Ovary (tissue), 9 donors: ENCODE measurements around the gene SPATA4. TPM values are rescaled to one million over a fixed set of nuclear protein-coding genes. Genes with fewer than 3 reads are reported as not detected.

Source experiments
- DNase-seq, 5 donors: peaks; one replicate each; pipeline ENCODE4 v3.0.0-alpha.2; 2019 to 2020
- H3K27ac ChIP-seq, 2 donors: fragments of 200-600 bp; one replicate each; pipeline versions ENCODE4 v1.5.1 to v1.8.0; 2019 to 2022
- H3K27me3 ChIP-seq: fragments of 200-600 bp; one replicate; pipeline ENCODE4 v1.8.0; 2022
- H3K36me3 ChIP-seq: fragments of 200-600 bp; sonication (generic); one replicate; pipeline ENCODE4 v1.5.1; 2019
- H3K4me1 ChIP-seq: one replicate; pipeline ENCODE4 v1.8.1; 2013; ENCODE audit warnings: mild to moderate bottlenecking, moderate library complexity; ENCODE audit not compliant: insufficient read depth
- H3K4me3 ChIP-seq: fragments of 200-600 bp; sonication (generic); one replicate; pipeline ENCODE4 v1.5.1; 2017
- H3K9me3 ChIP-seq, 2 donors: fragments of 200-600 bp in 1 of 2; sonication (generic) in 1 of 2; one replicate each; pipeline versions ENCODE4 v1.5.1 to v1.8.1; 2013 to 2019; ENCODE audit warnings: mild to moderate bottlenecking in 1 of 2, moderate library complexity in 1 of 2
- CTCF ChIP-seq, 3 donors: fragments of 450-650 bp in 2 of 3; fragments of 200-600 bp in 1 of 3; IDR thresholded peaks; one replicate each; pipeline versions ENCODE4 v1.5.1 to v1.8.0; 2016 to 2022; ENCODE audit warnings: antibody characterized with exemption in 3 of 3, mild to moderate bottlenecking in 1 of 3
- EP300 ChIP-seq: sonication (generic); formaldehyde crosslinking; IDR thresholded peaks from one replicate; pipeline ENCODE4 v1.6.1; 2017; ENCODE audit warnings: antibody characterized with exemption
- POLR2A ChIP-seq: fragments of 450-650 bp; IDR thresholded peaks from one replicate; pipeline ENCODE4 v1.6.1; 2017; ENCODE audit warnings: antibody characterized with exemption, mild to moderate bottlenecking, moderate library complexity
- WGBS, 3 donors: extraction: QIAGEN DNeasy Blood & Tissue Kit in 1 of 3; methylation state at CpG; one replicate each; pipeline versions ENCODE4 v1.1.5 to v1.1.7; 2013 to 2017; 5-methylcytosine and 5-hydroxymethylcytosine counted together
- intact Hi-C, 4 donors: fragments of 100-400 bp; cut with DNase I; formaldehyde crosslinking; loops; one replicate each; pipeline versions ENCODE4 v1.11.0 to v1.15.1; 2022 to 2023
- polyA plus RNA-seq, 2 donors: library from polyadenylated mRNA; stranded (reverse); fragments of 200-250 nt in 1 of 2; fragments of 350-450 nt in 1 of 2; fragmentation: Illumina TruSeq in 1 of 2; extraction: RNeasy Lipid Tissue Mini Kit (QIAGEN cat#74804) in 1 of 2; gene quantifications; one replicate each; pipeline ENCODE4 v1.2.3, GENCODE V29; 2013 to 2014
- total RNA-seq, 7 donors: library from RNA; depleted of rRNA in 2 of 7; stranded (reverse); fragments of >200 nt in 2 of 7; fragmentation: NEBNext Ultra II Directional in 3 of 7; extraction: Animal tissue kit (Norgen Biotek cat#: 25700) in 3 of 7; gene quantifications; one replicate each; pipeline versions ENCODE4 v1.1.0 to v1.2.4, GENCODE V29; 2016 to 2023
- donor health status: DM: no; HTN: no; CAD: no; lungs with moderate emphysema.
- donor health status: DM: no; HTN: no; CAD: no.
- donor health status: Bipolar disorder and iron deficiency.
- donor health status: DM: yes; HTN: yes; CAD: no.
- donor health status: DM: no; HTN: no; CAD: no.
- donor health status: DM: yes; HTN: yes; CAD: no.

SPATA4 gene
- total and polyA plus RNA-seq, 9 donors = 0.06 to 3.7 (median 0.24) TPM; not detected in 3

GRCh38 chr4:176189891-176190795, 5.2 kb downstream of the SPATA4 start:
- TF ChIP-seq POLR2A (no peak), CTCF (IDR thresholded peaks at IDR 0.05) (no peak), EP300 (no peak)
- H3K36me3 ChIP-seq = no peaks in the 10 kb centered on the region
- WGBS, 3 donors = 74 to 80% (median 76%) methylated on average over 11 of the region's 11 CpGs
- no peak overlapping the region for H3K4me3 ChIP-seq
- H3K27me3 ChIP-seq = no peaks in the 10 kb centered on the region
- H3K4me1 ChIP-seq = peaks cover 1% of the 10 kb centered on the region
- no peak overlapping the region for H3K27ac ChIP-seq
- DNase-seq = no peak
- no peaks in the 10 kb centered on the region for H3K9me3 ChIP-seq
- intact Hi-C loops = loop anchor here in 1 of 4 donors (10.0 kb wide), 1 partner anchor 135 kb away; no protein-coding TSS in a partner anchor

GRCh38 chr4:176188654-176189053, 6.7 kb downstream of the SPATA4 start:
- Histone ChIP-seq H3K9me3 (no peaks in the 10 kb centered on the region), H3K27me3 (no peaks in the 10 kb centered on the region), H3K27ac (no peak overlapping the region), H3K4me3 (no peak overlapping the region), H3K4me1 (peaks cover 1% of the 10 kb centered on the region), H3K36me3 (no peaks in the 10 kb centered on the region)
- intact Hi-C loops = no loop called here
- TF ChIP-seq EP300 (no peak), CTCF (IDR thresholded peaks at IDR 0.05) (no peak), POLR2A (no peak)
- no peak for DNase-seq

- TF ChIP-seq CTCF (IDR thresholded peaks at IDR 0.05) = no peak
- TF ChIP-seq EP300 = no peak
- TF ChIP-seq POLR2A = no peak
- Histone ChIP-seq H3K27ac (no peak overlapping the region), H3K4me3 (no peak overlapping the region), H3K36me3 (no peaks in the 10 kb centered on the region), H3K9me3 (no peaks in the 10 kb centered on the region), H3K4me1 (peaks cover 1% of the 10 kb centered on the region), H3K27me3 (no peaks in the 10 kb centered on the region)
- intact Hi-C loops = no loop called here
- 36 to 55% (median 42%) methylated on average over 2 of the region's 2 CpGs for WGBS, 3 donors
- DNase-seq = no peak
Measured at GRCh38 chr4:176187624-176188023, 7.8 kb downstream of the SPATA4 start.

GRCh38 chr4:176186671-176187395, 8.6 kb downstream of the SPATA4 start:
- WGBS, 3 donors = 7 to 17% (median 11%) methylated on average over 6 of the region's 6 CpGs
- intact Hi-C loops = no loop called here
- Histone ChIP-seq H3K27me3 (no peaks in the 10 kb centered on the region), H3K36me3 (no peaks in the 10 kb centered on the region), H3K4me3 (no peak overlapping the region), H3K9me3 (no peaks in the 10 kb centered on the region), H3K4me1 (peaks cover 1% of the 10 kb centered on the region), H3K27ac (no peak overlapping the region)
- TF ChIP-seq POLR2A = no peak
- no peak for TF ChIP-seq CTCF (IDR thresholded peaks at IDR 0.05)
- TF ChIP-seq EP300 = no peak
- DNase-seq = no peak
